HS-27A (cell line): Measurements from ENCODE around the gene TMEM132C.
"Not testable (repeated sequence)": the region's sequence is repeated elsewhere in the genome, so short reads cannot be mapped to it uniquely, and the experiment has no call there.

Source experiments
- DNase-seq: peaks from one replicate; pipeline ENCODE4 v3.0.0-alpha.2; 2012; ENCODE audit warnings: low read depth, missing footprints

TMEM132C gene

DNA sequence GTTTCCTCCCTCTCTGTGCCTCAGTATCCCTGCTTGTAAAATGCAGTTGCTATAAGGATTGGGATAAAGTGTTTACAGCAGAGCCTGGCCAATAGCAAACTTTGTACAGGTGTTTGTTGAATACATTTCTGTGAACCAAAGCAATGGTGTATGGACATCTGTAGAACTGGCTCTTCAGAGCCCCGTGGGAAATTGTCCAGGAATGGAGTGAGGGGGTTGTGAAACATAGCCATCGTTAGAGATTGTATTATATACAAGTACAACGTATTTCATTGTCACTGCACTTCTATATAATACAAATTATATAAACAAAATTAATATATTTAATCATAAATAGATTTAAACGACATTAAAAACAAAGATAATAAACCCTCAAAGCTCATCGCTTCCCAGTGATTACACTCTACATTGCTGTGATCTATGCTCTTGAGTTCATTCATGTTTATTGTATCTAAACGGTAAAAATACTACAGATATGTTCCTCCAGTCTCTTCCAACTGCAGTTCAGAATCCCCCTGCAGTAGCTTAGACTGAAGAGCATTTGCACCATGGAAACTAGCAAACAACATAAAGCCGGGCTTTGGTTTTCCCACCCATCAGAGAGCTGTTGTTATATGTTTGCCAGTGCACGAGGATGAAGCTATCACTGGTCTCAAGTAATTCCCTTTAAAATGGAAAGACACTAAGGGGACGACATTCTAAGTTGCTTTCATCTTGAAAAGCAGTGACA, 216.7 kb downstream of the TMEM132C start:
- no peak for DNase-seq

GRCh38 chr12:128497376-128497775, 230.4 kb downstream of the TMEM132C start:
- DNase-seq, result not testable (repeated sequence)

DNA sequence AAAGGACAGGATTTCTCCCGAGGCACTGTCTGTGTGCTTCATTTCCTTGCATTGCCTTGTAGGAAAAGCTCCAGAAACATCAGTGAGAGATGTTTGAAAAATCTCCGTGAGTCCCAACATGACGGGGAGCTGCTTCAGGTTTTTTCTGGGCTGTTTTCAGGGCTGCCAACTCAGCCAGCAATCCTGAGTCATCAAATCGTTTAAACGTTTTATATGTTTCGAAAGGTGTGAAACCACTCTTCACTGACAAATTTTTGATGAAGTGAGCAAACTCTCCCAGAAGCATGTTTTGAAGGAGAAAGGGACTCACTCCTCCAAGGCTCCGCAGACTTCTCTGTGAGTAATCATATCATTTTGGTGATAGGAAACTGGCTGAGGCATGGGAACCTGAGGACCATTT, 240.5 kb downstream of the TMEM132C start:
- DNase-seq, result no peak

- DNase-seq, result no peak
These were observed 242.2 kb downstream of the TMEM132C start for GRCh38 chr12:128509170-128509569.

GRCh38 chr12:128510511-128510910, 243.5 kb downstream of the TMEM132C start:
- DNase-seq, result no peak

DNA sequence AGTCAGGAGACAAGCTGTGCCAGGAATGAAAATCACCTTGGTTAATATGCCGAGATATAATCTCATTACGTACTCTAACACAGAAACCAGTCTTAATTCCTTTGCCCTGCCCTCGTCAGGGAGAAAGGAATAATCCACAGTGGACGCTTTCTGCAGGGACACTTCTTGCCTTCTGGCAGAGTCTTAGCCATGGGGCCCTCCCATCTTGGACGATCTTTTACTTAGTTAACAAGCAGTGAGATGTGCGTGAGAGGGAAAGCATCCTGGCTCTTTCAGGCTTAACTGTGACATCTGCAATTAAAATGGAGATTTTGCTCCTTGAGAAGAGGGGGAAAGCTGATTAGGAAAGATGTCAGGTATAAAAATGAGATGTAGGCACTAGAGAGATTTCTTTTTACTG, 246.4 kb downstream of the TMEM132C start:
- no peak for DNase-seq

DNA sequence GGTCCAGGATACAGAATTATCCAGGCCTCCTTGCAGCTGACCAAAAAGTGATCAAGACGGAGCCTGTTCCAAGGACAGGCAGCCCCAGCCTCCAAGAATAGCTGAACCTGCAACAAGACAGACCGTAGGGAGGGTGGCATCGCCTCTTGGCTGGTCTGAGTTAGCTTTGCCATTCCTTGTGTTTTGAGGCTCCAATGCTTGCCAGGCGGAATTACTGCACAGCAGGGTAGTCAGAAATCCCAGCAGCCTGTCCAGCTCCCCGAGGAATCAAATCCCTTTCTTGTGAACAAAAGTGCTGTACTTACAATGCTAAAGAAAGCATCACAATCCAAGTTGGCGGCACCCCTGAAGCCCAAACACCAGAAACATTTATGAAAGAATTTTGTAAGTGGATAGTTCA, 246.9 kb downstream of the TMEM132C start:
- DNase-seq, result no peak

DNA sequence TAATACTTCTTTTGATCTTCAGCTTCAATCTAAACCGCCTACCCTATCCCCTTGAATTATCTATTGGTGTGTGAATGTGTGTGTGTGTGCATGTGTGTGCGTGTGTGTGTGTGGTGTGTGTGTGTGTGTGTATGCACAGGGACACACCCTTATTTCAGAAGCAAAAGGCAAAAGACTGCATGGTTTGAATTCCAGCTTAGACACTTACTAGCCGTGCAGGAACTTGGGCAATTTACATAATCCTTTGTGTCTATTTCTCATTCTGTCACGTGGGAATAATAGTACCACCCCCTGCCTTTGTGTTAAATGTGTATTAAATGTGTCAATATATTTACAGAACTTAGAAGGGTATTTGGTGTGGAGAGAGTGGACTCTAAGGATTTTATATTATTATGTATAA, 251.7 kb downstream of the TMEM132C start:
- no peak for DNase-seq

DNA sequence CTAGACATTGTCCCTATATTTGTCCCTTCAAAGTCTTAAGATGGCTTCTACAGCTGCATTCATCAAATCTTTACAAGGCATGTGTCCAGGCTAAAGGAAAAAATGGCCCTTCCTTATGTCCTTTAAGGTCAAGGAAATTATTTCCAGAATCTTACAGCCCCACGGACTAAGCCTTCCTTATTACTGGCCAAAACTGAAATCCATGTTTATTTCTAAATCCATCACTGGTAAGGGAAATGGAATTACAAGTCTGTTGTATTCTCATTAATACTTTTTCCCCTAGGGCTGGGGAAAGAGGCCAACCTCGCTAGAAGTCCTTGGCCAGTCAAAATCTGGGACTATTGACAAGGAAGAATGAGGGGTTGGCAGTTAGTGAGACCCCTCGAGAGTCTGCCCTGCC, 252.5 kb downstream of the TMEM132C start:
- DNase-seq, result no peak

DNA sequence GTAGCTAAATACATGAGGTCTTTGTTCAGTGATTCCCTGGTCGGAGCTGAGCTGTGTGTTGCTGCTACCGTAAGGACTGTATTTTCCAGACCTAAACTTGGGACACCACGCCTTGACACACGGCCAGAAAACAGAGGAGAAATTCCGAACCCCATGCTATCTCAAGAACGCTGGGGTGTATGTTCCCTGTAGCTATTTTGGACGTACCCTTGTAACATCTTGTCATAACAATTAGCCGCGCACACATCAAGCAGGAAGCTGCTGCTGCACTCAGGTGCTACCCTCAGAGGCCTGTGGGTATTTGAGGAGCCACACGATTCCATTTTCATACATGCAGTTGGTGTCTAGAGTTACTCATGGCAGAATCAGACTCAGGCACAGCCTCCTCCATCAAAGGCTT, 255.0 kb downstream of the TMEM132C start:
- DNase-seq, result no peak

DNA sequence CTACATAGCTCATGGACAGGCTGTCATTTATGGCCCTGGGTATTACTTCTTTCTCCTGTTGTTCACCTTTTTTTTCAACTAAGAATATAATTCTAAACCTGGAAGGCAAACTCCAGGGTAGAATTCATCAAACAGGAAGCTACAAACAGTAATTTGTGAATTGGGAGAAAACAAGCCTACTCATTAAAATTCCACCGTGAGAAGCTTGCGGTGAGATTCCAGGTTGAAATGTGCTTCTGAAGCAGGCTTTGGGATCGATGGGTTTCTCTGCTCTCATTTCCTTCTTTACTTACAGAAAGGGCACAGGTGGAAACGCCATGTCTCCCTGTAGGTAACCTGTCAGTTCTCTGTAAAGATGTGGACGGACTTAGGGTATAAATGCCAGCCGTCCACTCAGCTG, 257.5 kb downstream of the TMEM132C start:
- no peak for DNase-seq

- no peak for DNase-seq
These were observed 264.2 kb downstream of the TMEM132C start for GRCh38 chr12:128531170-128531569.

- DNase-seq, result no peak
These were observed 267.9 kb downstream of the TMEM132C start for GRCh38 chr12:128534906-128535305.

GRCh38 chr12:128536810-128537209, 269.8 kb downstream of the TMEM132C start:
- DNase-seq, result no peak

GRCh38 chr12:128537668-128538067, 270.7 kb downstream of the TMEM132C start:
- no peak for DNase-seq

DNA sequence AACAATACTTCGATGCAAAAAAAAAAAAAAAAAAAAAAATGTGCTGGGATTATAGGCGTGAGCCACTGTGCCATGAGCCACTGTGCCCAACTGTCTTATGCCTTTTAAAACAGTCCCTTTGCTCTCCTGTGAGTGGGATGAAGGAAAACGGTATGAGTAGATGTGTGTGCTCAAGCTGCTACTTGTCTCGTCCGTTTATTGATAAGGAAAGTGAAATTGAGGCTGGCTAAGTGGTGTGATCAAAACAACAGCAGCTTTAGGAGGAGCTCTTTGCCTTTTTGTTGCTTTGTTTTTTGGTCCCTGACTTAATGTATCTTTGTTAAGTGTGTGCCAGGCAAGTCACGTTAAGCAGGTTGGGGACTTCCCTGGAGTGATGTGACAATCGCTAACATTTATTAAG, 275.9 kb downstream of the TMEM132C start:
- DNase-seq, result no peak

GRCh38 chr12:128543460-128543859, 276.5 kb downstream of the TMEM132C start:
- DNase-seq, result no peak

- no peak for DNase-seq
These were observed 277.0 kb downstream of the TMEM132C start for GRCh38 chr12:128543971-128544370.

DNA sequence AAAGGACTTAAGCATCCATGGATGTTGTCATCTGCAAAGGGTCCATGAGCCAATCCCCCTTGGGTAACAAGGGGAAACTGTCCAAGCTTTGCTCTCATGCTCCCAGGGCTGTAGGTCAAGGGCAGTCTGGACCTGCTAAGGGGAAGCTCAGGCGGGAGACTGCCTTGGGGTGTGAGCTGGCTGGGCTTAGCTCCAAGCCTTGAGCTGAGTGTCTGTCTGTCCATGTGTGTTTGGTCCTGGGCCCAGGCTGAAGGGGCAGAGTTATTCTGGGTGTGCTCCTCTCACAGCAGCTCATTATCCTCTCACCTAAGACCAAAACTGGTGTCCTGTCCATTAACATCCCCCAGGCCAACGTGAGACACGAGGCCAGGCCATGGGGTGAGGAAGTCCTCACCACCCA, 282.0 kb downstream of the TMEM132C start:
- DNase-seq, result no peak

DNA sequence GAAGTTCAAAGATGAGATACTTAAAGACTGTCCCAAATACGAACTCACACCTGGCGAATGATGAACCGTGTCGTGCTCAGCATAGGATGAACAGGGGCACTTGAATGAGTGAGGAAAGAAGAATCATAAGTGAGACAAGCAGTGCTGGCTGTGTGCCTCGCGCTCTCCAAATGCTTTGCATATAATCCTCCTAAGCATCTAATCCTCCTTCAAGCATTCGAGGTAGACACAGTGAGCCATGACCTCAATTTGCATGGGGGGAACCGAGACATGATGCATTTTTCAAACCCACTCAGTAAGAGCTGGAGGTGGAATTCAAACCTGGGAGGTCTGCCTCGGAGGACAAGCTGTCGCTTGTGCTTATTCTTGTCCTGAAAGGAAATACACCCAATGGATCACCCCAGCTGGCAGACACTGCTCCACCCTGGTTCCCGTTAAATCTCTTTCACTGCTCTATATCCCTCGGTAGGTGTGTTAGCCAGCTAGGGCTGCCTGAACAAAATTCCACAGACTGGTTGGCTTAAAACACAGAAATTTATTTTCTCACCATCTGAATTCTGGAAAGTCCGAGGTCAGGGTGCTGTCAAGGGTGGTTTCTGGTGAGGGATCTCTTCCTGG, 282.7 kb downstream of the TMEM132C start:
- no peak for DNase-seq

- DNase-seq, result no peak
These were observed 284.3 kb downstream of the TMEM132C start for GRCh38 chr12:128551266-128551665.

DNA sequence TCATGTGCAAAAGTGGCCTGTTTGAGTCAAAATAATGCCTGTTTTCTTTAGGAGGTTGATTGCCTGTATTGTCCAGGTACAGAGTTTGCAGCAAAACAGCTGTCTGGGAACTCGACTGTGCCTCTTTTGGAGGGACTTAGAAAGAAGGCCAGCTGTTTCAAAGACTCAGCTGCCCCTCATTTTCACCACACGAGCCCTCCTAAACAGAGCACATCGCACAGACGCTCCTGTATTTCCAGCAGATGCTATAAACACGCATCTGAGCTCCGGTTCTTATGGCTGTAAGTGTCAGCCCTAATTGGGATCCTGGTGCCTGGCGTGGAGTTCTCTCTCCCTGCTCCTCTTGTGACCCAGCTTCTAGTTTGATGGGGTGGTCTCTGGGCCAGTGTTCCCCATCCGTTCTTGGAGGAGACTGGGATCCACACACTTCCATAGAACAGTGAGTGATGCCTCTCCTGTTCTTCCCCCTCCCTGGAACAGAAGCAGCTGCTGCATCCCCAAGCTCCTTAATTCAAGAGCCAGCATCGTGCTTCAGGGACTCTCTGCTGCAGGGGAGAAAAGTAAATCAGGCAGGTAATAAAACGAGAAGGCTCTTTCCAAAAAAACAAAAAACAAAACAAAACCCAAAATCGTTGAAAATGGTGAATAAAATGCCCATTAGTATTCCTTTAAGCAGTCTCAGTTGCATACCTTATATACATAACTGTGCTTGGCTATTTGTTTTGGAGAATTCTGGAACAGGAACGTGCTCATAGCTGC, 287.8 kb downstream of the TMEM132C start:
- no peak for DNase-seq

DNA sequence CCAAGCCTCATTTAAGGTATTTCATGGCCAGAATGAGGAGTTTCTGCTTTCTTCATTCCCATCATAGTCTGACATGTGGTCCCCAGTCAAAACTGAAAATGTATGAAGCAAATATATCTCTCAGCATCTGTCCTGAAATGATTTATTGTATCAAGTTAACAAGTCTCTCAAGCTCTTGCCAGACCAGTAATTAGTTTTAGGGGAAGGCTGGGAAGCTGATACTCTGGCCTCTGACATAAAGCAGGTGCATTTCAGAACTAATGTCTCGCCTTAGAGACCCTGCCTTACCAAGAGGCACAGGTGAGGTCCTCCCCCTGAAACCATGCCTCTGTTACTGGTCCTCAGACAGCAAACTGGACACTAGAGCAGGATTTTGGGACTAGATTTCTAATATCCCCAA, 290.3 kb downstream of the TMEM132C start:
- DNase-seq, result no peak
